OCI-LY3 (cell line): ENCODE measurements around the gene EPHB3.

Experiments
- H2AFZ ChIP-seq: fragments of 200-600, 300-600 bp; shearing (Covaris generic); 2 replicates; pipeline ENCODE4 v1.6.0; 2014; ENCODE audit warnings: antibody characterized with exemption, low read depth, low read length
- H3K27ac ChIP-seq: fragments of 200-600, 300-600 bp; sonication (generic); 2 replicates; pipeline ENCODE4 v1.5.1; 2014; ENCODE audit warnings: mild to moderate bottlenecking, low read length, moderate library complexity, mixed read lengths
- H3K27me3 ChIP-seq: fragments of 200-600, 300-600 bp; sonication (generic); 2 replicates; pipeline ENCODE4 v1.6.1; 2014; ENCODE audit warnings: low read depth, low read length, mixed read lengths
- H3K36me3 ChIP-seq: fragments of 200-600, 300-600 bp; sonication (generic); replicated peaks from 2 replicates; pipeline ENCODE3; 2014; ENCODE audit warnings: low read depth, low read length, mixed read lengths
- H3K4me1 ChIP-seq: fragments of 300-600, 200-600 bp; sonication (generic); 2 replicates; pipeline ENCODE4 v1.6.1; 2014; ENCODE audit warnings: low read length, mixed read lengths
- H3K4me2 ChIP-seq: fragments of 200-600, 300-600 bp; sonication (generic); 2 replicates; pipeline ENCODE4 v1.6.1; 2014; ENCODE audit warnings: low read length, mixed read lengths
- H3K4me3 ChIP-seq: fragments of 300-600, 200-600 bp; sonication (generic); 2 replicates; pipeline ENCODE4 v1.5.1; 2014; ENCODE audit warnings: antibody characterized with exemption, mild to moderate bottlenecking, low read length, moderate library complexity
- H3K79me2 ChIP-seq: fragments of 300-600, 200-600 bp; shearing (Covaris generic); 2 replicates; pipeline ENCODE4 v1.6.1; 2014; ENCODE audit warnings: mild to moderate bottlenecking, low read length, mixed read lengths
- H3K9ac ChIP-seq: fragments of 300-600, 200-600 bp; shearing (Covaris generic); 2 replicates; pipeline ENCODE4 v1.6.0; 2014; ENCODE audit warnings: mild to moderate bottlenecking, low read length, moderate library complexity
- H3K9me3 ChIP-seq: fragments of 200-600, 300-600 bp; shearing (Covaris generic); 2 replicates; pipeline ENCODE4 v1.6.1; 2014; ENCODE audit warnings: low read length, mixed read lengths; ENCODE audit not compliant: insufficient read depth
- H4K20me1 ChIP-seq: fragments of 200-600, 300-600 bp; sonication (generic); 2 replicates; pipeline ENCODE4 v1.6.1; 2016; ENCODE audit warnings: low read length, mixed read lengths; ENCODE audit not compliant: insufficient read depth
- EZH2phosphoT487 ChIP-seq: fragments of 200-600 bp; shearing (Covaris generic); IDR thresholded peaks from 2 replicates; pipeline ENCODE4 v1.6.1; 2018; ENCODE audit warnings: antibody characterized with exemption, mixed run types, low read depth
- TF ChIP-seq, protein P1 (sequence below): fragments of 200-600, 300-600 bp; sonication (generic); IDR thresholded peaks from 2 replicates; pipeline ENCODE4 v1.5.1; 2014; ENCODE audit warnings: antibody characterized with exemption, low read length, low read depth

The EPHB3 gene

DNA sequence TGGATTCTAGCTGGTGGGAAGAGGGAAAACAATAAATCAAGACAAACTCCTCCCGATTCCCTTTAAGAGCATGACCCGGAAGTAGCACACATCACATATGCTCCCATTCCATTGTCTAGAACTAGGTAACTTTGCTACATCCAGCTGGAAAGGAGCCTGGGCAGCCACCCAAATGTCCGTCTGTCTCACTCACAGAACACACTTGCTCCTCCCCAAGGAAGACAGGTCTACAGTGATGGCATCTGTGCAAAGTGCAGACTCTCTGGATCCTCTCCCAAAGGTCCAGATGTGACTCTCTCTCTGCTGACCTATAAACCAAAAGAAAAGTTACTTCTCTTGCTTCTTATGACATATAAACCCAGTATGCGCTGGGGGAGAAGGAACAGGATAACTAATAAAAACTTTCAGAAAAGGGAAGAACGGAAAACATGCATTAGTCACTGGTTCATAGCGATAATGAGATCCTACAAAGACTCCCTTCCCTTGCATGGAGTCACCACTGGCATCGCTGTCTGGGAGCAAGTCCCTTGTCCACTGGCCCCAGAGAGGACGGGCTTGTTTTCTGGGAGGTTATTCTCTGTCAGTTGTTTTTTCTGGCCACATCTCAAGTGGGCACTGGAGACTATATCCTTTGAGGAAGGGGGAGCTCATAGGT is 29.8 kb upstream of the EPHB3 start:
- Histone ChIP-seq H3K4me2 (no peak overlapping the region), H3K27me3 (peaks cover 27% of the 10 kb centered on the region), H3K27ac (no peak overlapping the region), H3K9ac (no peak overlapping the region), H3K9me3 (no peaks in the 10 kb centered on the region), H3K36me3 (no peaks in the 10 kb centered on the region), H3K4me3 (no peak overlapping the region), H3K79me2 (no peaks in the 10 kb centered on the region), H4K20me1 (no peaks in the 10 kb centered on the region), H2AFZ (no peak overlapping the region), H3K4me1 (peaks cover 6% of the 10 kb centered on the region; the same call in 1 of the 2 replicates)
- no peak for TF ChIP-seq EZH2phosphoT487
- TF ChIP-seq, protein P1, sequence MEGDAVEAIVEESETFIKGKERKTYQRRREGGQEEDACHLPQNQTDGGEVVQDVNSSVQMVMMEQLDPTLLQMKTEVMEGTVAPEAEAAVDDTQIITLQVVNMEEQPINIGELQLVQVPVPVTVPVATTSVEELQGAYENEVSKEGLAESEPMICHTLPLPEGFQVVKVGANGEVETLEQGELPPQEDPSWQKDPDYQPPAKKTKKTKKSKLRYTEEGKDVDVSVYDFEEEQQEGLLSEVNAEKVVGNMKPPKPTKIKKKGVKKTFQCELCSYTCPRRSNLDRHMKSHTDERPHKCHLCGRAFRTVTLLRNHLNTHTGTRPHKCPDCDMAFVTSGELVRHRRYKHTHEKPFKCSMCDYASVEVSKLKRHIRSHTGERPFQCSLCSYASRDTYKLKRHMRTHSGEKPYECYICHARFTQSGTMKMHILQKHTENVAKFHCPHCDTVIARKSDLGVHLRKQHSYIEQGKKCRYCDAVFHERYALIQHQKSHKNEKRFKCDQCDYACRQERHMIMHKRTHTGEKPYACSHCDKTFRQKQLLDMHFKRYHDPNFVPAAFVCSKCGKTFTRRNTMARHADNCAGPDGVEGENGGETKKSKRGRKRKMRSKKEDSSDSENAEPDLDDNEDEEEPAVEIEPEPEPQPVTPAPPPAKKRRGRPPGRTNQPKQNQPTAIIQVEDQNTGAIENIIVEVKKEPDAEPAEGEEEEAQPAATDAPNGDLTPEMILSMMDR = no peak

DNA sequence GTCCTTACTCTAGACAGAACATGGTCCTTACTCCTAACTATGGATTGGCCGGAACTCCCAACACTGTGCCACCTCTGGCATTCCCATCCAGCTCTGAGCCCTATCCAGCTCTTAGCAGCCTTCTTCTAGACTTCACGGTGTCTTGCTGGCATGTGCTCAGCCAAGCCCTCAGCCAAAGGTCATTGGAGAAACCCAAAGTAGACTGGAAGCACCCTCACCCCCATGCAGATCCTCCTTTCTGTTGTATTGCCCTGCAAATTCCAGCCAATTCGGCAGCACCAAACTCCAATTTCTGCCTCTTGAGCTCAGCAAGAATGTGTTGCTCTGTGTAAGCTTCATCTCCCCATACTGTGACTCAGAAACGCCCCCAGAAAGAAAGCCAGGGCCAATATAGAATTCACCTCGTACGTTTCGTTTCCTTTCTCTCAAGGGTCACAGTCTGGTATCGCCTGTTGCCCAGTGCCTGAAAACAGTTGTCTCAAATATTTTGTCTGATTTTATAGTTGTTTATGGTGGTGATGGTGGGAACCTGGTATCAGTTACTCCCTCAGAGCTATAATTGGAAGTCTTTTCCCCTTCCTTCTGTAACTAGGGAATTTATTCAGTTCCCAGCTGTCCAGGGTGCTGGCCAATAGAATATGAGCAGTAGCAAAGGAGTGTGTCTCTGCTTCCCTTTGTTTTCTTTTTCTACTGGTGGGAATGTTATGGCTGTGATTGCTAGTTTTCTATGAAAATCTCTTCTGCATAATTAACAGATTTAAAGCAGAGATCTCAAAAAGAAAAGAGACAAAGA is 28.4 kb upstream of the EPHB3 start:
- Histone ChIP-seq H4K20me1 (no peaks in the 10 kb centered on the region), H3K36me3 (no peaks in the 10 kb centered on the region), H3K9me3 (no peaks in the 10 kb centered on the region), H3K27me3 (peaks cover 35% of the 10 kb centered on the region), H3K4me3 (no peak overlapping the region), H3K4me1 (peaks cover 6% of the 10 kb centered on the region; the same call in 1 of the 2 replicates), H3K79me2 (no peaks in the 10 kb centered on the region), H3K4me2 (no peak overlapping the region), H3K9ac (no peak overlapping the region), H3K27ac (no peak overlapping the region), H2AFZ (no peak overlapping the region)
- no peak for TF ChIP-seq EZH2phosphoT487
- TF ChIP-seq, protein P1 = no peak

DNA sequence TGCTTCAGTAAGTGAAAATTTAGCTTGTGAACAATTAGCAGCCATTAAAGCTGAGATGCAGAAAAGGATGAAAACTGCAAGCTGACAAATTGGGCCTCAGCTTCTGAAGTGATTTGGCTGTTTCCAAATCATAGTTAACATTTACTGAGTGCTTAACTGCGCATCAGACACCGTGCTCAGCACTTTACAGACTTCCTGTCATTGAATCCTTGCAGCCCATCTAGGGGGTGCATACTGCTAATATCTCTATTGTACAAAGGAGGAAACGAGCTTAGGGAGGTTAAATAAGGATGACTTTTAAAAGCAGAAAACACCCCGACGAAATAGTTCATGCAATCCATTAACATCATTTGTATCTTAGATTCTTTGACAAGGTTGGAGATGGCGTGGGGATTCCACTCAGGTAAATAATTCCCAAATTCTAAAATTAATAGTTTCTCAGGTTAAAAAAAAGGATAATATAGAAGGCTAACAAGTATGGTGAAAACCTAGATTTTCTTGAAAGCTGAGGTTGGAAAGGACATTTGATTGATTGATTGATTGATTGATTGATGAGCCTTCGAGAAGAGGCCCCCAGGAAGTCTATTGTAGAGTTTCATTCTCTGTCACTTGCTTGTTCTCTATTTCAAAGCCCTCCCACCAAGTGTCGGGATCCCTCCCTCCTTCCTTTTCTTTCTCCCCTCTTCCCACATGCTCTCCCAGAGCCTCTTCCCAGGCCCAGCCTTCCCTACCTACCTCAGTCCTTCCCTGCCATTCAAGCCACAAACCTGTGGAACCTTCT is 23.5 kb upstream of the EPHB3 start:
- H3K9me3 ChIP-seq = no peaks in the 10 kb centered on the region
- H3K27ac ChIP-seq = no peak overlapping the region
- H3K4me2 ChIP-seq = no peak overlapping the region
- H3K9ac ChIP-seq = no peak overlapping the region
- no peaks in the 10 kb centered on the region for H3K4me1 ChIP-seq
- no peaks in the 10 kb centered on the region for H3K79me2 ChIP-seq
- H3K27me3 ChIP-seq = peaks cover 27% of the 10 kb centered on the region
- no peak overlapping the region for H2AFZ ChIP-seq
- TF ChIP-seq, protein P1 = no peak
- TF ChIP-seq EZH2phosphoT487 = no peak
- no peak overlapping the region for H3K4me3 ChIP-seq
- no peaks in the 10 kb centered on the region for H3K36me3 ChIP-seq
- H4K20me1 ChIP-seq = no peaks in the 10 kb centered on the region
